ENCODE data around the gene MOB3A.

DNA sequence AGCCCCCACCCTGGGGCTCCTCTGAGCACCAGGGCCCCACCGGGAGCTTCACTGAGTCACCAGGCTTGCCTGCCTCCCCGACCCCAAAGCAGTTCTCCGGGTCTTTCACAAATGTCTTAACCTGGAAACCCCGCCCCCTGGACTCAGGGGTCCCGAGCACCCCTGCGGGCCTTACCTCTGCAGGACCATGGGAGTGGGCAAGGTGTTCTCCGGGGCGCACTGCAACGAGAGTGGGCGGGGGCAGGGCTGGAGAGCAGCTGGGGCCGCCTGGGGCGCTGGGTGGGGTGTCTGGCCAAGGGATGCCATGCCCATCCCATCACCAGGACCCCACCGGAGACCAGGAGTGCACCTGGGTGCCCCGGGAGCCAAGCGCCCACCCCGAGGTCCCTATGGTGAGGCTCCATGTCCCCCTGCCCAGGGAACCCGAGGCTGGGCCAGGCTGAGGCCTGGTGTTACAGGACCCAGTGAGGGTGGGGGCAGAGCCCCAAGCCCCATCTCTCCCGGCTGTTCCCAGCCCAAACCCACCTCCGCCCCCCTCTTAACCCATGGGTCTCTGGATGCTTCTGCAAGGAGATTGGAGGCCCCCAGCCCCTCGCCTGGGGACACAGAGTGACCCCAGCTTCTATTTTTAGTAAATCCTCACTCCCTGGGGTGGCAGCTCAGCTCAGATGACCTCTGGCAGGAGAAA, 56.0 kb downstream of the MOB3A start:
- TF ChIP-seq, protein P1, sequence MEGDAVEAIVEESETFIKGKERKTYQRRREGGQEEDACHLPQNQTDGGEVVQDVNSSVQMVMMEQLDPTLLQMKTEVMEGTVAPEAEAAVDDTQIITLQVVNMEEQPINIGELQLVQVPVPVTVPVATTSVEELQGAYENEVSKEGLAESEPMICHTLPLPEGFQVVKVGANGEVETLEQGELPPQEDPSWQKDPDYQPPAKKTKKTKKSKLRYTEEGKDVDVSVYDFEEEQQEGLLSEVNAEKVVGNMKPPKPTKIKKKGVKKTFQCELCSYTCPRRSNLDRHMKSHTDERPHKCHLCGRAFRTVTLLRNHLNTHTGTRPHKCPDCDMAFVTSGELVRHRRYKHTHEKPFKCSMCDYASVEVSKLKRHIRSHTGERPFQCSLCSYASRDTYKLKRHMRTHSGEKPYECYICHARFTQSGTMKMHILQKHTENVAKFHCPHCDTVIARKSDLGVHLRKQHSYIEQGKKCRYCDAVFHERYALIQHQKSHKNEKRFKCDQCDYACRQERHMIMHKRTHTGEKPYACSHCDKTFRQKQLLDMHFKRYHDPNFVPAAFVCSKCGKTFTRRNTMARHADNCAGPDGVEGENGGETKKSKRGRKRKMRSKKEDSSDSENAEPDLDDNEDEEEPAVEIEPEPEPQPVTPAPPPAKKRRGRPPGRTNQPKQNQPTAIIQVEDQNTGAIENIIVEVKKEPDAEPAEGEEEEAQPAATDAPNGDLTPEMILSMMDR (IDR thresholded peaks at IDR 0.05; ENCODE audit: borderline replicate concordance, extremely low read depth, low read length, poor library complexity, severe bottlenecking), result no peak
- TF ChIP-seq EZH2 (IDR thresholded peaks at IDR 0.05; ENCODE audit: borderline replicate concordance, low read depth, low read length, severe bottlenecking), result no peak

Data from DND-41 (cell line).